NCI-H2196 treated with DMSO at 0.1 percent for 48 hours (cell line): Measurements from ENCODE around the gene ADAD2.
"Not testable (repeated sequence)": the region's sequence is repeated elsewhere in the genome, so short reads cannot be mapped to it uniquely, and the experiment has no call there.

Source experiments
- DNase-seq: peaks from one replicate; lab custom pipeline; 2025; ENCODE audit not compliant: unreplicated experiment; lab: John Stamatoyannopoulos, UW

The ADAD2 gene

GRCh38 chr16:84195201-84196093, 4.5 kb downstream of the ADAD2 start:
- DNase-seq: no peak

GRCh38 chr16:84196101-84196500, 5.1 kb downstream of the ADAD2 start:
- DNase-seq: no peak

GRCh38 chr16:84196727-84197394, 5.9 kb downstream of the ADAD2 start:
- DNase-seq: no peak

GRCh38 chr16:84197466-84198128, 6.6 kb downstream of the ADAD2 start:
- no peak for DNase-seq

- no peak for DNase-seq
Observed at GRCh38 chr16:84198401-84198800, 7.4 kb downstream of the ADAD2 start.

- DNase-seq: no peak
Observed at GRCh38 chr16:84199097-84199496, 8.1 kb downstream of the ADAD2 start.

GRCh38 chr16:84199861-84200260, 8.9 kb downstream of the ADAD2 start:
- no peak for DNase-seq

GRCh38 chr16:84204551-84204950, 13.6 kb downstream of the ADAD2 start:
- not testable (repeated sequence) for DNase-seq

- not testable (repeated sequence) for DNase-seq
Observed at GRCh38 chr16:84205123-84205522, 14.2 kb downstream of the ADAD2 start.

GRCh38 chr16:84205976-84206691, 15.2 kb downstream of the ADAD2 start:
- DNase-seq: no peak

GRCh38 chr16:84207251-84207650, 16.3 kb downstream of the ADAD2 start:
- DNase-seq: no peak

GRCh38 chr16:84207879-84208278, 16.9 kb downstream of the ADAD2 start:
- no peak for DNase-seq

GRCh38 chr16:84209989-84210388, 19.0 kb downstream of the ADAD2 start:
- no peak for DNase-seq

GRCh38 chr16:84212154-84212553, 21.2 kb downstream of the ADAD2 start:
- no peak for DNase-seq

GRCh38 chr16:84212631-84213030, 21.7 kb downstream of the ADAD2 start:
- DNase-seq: no peak

- DNase-seq: no peak
Observed at GRCh38 chr16:84214451-84215066, 23.6 kb downstream of the ADAD2 start.

- DNase-seq: no peak
Observed at GRCh38 chr16:84215531-84215930, 24.6 kb downstream of the ADAD2 start.

GRCh38 chr16:84216144-84216543, 25.2 kb downstream of the ADAD2 start:
- DNase-seq: not testable (repeated sequence)

- no peak for DNase-seq
Observed at GRCh38 chr16:84218176-84218823, 27.3 kb downstream of the ADAD2 start.

- no peak for DNase-seq
Observed at GRCh38 chr16:84218956-84219355, 28.0 kb downstream of the ADAD2 start.
